Measurements from ENCODE around the gene ZNF697.
A peak's percentile ranks its signal among the peaks of the same experiment; 100 is the strongest.

The ZNF697 gene

DNA sequence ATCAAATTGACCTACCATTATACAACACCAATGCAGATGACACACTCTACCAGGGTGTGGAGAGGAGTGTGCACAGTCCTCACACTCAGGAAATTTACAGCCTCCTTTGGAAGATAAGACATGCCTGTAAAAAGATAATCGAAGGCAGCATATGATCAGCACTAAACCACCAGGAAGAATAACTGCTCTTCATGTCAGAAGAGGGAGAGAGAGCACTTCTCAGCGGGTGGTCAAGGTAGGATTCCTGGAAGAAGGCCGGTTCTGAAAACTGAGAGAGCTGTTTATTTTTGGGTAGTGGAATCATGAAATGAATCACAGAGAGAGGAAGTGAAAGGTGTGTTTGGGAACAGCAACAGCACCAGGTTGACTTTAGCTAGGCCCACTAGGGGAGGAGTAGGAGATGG lies 14.0 kb upstream of the ZNF697 start:
- TF ChIP-seq CTCF (conservative IDR thresholded peaks at IDR 0.05) (no peak), ZFX (IDR thresholded peaks at IDR 0.05) (no peak)
- H3K27ac ChIP-seq, result no peak overlapping the region

DNA sequence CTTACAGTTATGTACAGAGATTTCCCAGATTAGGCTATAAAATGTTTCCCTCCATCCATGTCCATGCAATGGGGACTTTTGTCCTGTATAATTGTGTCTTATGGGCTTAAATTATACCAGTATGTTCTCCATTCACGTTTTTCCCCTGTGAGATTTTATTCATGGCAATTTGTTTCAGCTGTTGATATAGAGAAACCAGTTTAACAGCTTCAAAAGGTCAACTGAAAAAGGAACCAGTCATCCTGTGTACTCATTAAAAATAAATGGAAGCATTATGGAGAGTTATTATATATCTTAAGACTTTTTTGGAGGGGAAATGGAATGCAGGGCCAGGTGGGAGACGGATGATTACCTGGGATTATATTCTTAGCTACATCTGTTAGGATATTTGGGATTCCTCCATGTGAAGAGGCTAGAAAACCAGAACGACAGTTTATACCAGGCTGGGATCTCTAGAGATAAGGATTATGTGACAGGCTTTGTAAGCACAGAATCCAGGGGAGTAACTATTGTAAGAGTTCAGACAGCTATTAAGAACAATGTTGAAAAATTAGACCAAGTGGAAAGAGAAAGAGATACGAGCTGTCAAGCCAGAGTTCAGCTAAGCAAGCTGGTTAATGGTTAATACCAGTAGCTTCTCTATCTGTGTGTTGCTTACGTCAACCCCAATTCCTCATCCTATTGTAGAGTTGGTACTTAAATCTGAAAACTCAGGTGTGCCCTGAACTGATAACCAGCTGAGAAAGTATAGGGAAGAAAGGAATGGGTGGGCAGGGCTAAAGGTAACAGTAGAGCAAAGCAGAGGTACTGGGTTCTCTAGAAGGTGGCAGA lies 12.4 kb upstream of the ZNF697 start:
- TF ChIP-seq CTCF (conservative IDR thresholded peaks at IDR 0.05), result no peak
- TF ChIP-seq ZFX (IDR thresholded peaks at IDR 0.05), result no peak
- H3K27ac ChIP-seq, result peak overlapping the region; percentile 70

DNA sequence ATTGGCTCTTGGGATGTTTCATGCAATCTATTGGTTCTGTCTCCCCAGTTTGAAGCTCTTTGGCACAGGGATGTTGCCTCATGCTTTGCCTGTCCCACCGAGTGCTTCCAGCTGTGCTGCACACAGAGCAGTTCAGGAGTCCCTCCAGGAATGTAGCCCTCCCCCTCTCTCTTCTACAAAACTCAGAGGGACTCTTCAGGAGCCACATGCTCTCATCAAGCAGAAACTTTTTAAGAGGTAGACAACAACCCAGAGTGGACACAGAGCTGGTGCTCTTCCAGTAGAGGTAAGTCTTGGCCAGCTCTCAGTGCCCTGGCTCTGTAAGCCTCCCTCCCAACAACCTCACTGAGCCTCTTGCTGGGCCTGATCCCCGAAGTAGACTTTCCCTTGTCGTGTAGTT lies 11.6 kb upstream of the ZNF697 start:
- H3K27ac ChIP-seq, result peak overlapping the region; percentile 70
- TF ChIP-seq CTCF (conservative IDR thresholded peaks at IDR 0.05), result no peak
- no peak for TF ChIP-seq ZFX (IDR thresholded peaks at IDR 0.05)

GRCh38 chr1:119656410-119656955 lies 8.4 kb upstream of the ZNF697 start:
- TF ChIP-seq CTCF (conservative IDR thresholded peaks at IDR 0.05) (no peak), ZFX (IDR thresholded peaks at IDR 0.05) (no peak)
- H3K27ac ChIP-seq, result no peak overlapping the region

GRCh38 chr1:119655154-119655553 lies 7.1 kb upstream of the ZNF697 start:
- H3K27ac ChIP-seq, result no peak overlapping the region
- TF ChIP-seq CTCF (conservative IDR thresholded peaks at IDR 0.05), result no peak
- no peak for TF ChIP-seq ZFX (IDR thresholded peaks at IDR 0.05)

DNA sequence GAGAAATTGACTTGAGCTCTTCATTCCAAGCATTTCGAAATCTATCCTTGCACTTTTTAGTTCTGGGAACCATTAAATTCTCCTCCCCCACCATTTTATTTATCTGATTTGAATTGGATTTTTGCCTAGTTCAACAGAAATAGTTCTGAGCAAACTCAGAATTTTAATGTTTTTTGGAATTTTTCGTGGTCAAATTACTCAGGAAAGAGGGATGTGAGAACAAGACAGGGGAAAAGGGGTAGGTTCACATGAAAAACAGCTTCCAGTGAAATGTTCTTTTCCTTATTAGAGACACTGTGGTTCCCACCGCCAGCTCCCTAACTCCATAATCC lies 5.7 kb upstream of the ZNF697 start:
- H3K27ac ChIP-seq, result no peak overlapping the region
- TF ChIP-seq ZFX (IDR thresholded peaks at IDR 0.05), result no peak
- no peak for TF ChIP-seq CTCF (conservative IDR thresholded peaks at IDR 0.05)

DNA sequence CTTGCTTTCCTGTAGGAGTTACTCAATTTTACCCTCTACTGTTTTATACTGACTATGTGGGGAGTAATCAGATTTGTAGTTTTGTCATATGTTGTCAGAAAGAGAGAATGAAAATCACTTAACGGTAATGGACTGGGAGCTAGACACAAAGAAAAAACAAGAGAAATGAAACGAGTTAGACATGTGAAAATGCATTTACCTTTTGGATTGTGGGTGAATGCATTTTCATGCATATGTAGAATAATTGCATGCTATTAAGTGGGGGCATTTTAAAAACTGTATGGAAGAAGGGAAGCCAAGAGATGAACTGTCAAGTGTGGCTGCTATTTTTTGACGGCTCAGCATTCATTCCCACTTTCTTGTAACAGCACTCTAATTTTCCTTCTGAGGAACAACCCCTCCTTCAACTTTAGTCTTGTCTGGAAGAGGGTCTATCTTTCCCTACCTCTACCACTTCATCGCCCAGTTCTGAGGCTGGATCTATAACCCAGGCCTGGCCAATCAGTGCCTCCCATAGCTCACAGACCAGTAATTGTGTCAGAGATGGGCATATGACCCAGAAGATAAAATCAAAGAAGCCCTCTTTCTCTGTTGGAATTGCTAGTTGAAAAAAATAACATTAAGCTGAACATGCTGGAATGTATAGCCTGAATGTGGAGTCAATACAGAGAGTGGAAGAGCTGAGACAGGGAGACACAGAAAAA lies 5.2 kb upstream of the ZNF697 start:
- no peak overlapping the region for H3K27ac ChIP-seq
- TF ChIP-seq CTCF (conservative IDR thresholded peaks at IDR 0.05) (no peak), ZFX (IDR thresholded peaks at IDR 0.05) (no peak)
